ENCODE data around the gene ELMO1. TPM values are rescaled to one million over a fixed set of nuclear protein-coding genes. Genes with fewer than 3 reads are reported as not detected.
A peak's percentile ranks its signal among the peaks of the same experiment; 100 is the strongest.

The ELMO1 gene
- total and polyA plus RNA-seq, 2 experiments from 2014 or later, result 6.5 to 24.9 TPM

DNA sequence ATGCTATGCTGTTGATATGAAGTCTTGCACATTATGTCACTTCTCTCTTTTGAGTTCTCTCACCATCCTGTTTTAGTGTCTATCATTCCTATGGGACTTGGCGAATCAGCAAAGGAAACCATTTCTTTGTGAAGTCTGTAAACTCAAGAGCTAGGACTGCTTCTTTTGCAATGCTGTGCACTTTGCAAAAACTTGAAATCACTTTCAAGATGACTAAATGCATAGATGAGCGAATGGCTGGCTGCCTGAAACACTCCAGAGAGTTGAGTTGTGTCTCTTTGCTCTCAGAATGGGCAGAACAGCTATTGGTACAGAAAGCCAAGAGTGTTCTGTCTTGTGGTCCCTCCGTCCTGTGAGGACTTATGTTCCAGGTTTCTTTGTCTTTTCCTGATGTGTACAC is 18.3 kb upstream of the ELMO1 start:
- ATAC-seq, result no peak
- H3K36me3 ChIP-seq (ENCODE audit: insufficient read depth), result no peaks in the 10 kb centered on the region
- no peaks in the 10 kb centered on the region for H3K27me3 Mint-ChIP-seq (ENCODE audit: insufficient read depth, low read depth, poor library complexity)

More for the DNA sequence above, 18.3 kb upstream of the ELMO1 start:
- no peaks in the 10 kb centered on the region for H3K27me3 ChIP-seq (ENCODE audit: insufficient read depth)
- no peaks in the 10 kb centered on the region for H3K4me1 ChIP-seq (ENCODE audit: insufficient read depth)
- H3K27ac Mint-ChIP-seq, result no peak overlapping the region
- no peaks in the 10 kb centered on the region for H3K79me2 ChIP-seq (replicated peaks; ENCODE audit: insufficient read depth)
- H3K36me3 Mint-ChIP-seq (ENCODE audit: low read depth), result no peaks in the 10 kb centered on the region
- no peak overlapping the region for H3K4me3 ChIP-seq
- no peak for TF ChIP-seq EZH2phosphoT487 (IDR thresholded peaks at IDR 0.05; ENCODE audit: unreplicated experiment)
- TF ChIP-seq ZNF331 (CRISPR knock-in tag; IDR thresholded peaks at IDR 0.05; ENCODE audit: low read depth), result no peak
- TF ChIP-seq, protein P1, sequence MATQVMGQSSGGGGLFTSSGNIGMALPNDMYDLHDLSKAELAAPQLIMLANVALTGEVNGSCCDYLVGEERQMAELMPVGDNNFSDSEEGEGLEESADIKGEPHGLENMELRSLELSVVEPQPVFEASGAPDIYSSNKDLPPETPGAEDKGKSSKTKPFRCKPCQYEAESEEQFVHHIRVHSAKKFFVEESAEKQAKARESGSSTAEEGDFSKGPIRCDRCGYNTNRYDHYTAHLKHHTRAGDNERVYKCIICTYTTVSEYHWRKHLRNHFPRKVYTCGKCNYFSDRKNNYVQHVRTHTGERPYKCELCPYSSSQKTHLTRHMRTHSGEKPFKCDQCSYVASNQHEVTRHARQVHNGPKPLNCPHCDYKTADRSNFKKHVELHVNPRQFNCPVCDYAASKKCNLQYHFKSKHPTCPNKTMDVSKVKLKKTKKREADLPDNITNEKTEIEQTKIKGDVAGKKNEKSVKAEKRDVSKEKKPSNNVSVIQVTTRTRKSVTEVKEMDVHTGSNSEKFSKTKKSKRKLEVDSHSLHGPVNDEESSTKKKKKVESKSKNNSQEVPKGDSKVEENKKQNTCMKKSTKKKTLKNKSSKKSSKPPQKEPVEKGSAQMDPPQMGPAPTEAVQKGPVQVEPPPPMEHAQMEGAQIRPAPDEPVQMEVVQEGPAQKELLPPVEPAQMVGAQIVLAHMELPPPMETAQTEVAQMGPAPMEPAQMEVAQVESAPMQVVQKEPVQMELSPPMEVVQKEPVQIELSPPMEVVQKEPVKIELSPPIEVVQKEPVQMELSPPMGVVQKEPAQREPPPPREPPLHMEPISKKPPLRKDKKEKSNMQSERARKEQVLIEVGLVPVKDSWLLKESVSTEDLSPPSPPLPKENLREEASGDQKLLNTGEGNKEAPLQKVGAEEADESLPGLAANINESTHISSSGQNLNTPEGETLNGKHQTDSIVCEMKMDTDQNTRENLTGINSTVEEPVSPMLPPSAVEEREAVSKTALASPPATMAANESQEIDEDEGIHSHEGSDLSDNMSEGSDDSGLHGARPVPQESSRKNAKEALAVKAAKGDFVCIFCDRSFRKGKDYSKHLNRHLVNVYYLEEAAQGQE (IDR thresholded peaks at IDR 0.05; ENCODE audit: unreplicated experiment), result no peak
- no peak for TF ChIP-seq ZNF114 (CRISPR knock-in tag; IDR thresholded peaks at IDR 0.05)
- TF ChIP-seq JUNB (IDR thresholded peaks at IDR 0.05; ENCODE audit: unreplicated experiment), result no peak
- TF ChIP-seq, protein P2, sequence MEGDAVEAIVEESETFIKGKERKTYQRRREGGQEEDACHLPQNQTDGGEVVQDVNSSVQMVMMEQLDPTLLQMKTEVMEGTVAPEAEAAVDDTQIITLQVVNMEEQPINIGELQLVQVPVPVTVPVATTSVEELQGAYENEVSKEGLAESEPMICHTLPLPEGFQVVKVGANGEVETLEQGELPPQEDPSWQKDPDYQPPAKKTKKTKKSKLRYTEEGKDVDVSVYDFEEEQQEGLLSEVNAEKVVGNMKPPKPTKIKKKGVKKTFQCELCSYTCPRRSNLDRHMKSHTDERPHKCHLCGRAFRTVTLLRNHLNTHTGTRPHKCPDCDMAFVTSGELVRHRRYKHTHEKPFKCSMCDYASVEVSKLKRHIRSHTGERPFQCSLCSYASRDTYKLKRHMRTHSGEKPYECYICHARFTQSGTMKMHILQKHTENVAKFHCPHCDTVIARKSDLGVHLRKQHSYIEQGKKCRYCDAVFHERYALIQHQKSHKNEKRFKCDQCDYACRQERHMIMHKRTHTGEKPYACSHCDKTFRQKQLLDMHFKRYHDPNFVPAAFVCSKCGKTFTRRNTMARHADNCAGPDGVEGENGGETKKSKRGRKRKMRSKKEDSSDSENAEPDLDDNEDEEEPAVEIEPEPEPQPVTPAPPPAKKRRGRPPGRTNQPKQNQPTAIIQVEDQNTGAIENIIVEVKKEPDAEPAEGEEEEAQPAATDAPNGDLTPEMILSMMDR (conservative IDR thresholded peaks at IDR 0.05; ENCODE audit: low read depth in 2 of 2), result no peak
- TF ChIP-seq STAT1 (IDR thresholded peaks at IDR 0.05; ENCODE audit: unreplicated experiment), result no peak
- no peak for TF ChIP-seq POLR2AphosphoS5 (IDR thresholded peaks at IDR 0.05; ENCODE audit: low read depth)
- no peak for TF ChIP-seq EZH2 (IDR thresholded peaks at IDR 0.05; ENCODE audit: low read depth, unreplicated experiment)
- TF ChIP-seq, protein P3, sequence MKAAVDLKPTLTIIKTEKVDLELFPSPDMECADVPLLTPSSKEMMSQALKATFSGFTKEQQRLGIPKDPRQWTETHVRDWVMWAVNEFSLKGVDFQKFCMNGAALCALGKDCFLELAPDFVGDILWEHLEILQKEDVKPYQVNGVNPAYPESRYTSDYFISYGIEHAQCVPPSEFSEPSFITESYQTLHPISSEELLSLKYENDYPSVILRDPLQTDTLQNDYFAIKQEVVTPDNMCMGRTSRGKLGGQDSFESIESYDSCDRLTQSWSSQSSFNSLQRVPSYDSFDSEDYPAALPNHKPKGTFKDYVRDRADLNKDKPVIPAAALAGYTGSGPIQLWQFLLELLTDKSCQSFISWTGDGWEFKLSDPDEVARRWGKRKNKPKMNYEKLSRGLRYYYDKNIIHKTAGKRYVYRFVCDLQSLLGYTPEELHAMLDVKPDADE (IDR thresholded peaks at IDR 0.05), result no peak
- no peaks in the 10 kb centered on the region for H3K4me1 Mint-ChIP-seq
- no peak for DNase-seq (ENCODE audit: low spot score)
- no peak overlapping the region for H3K27ac ChIP-seq (ENCODE audit: low read depth)
- H2AFZ ChIP-seq, result peak overlapping the region; percentile 59; the same call in 1 of the 2 replicates
- no peaks in the 10 kb centered on the region for H3F3A ChIP-seq (replicated peaks; ENCODE audit: low read depth)
- no peaks in the 10 kb centered on the region for H3K9me3 Mint-ChIP-seq
- H3K4me2 ChIP-seq, result no peak overlapping the region
- no peaks in the 10 kb centered on the region for H4K20me1 ChIP-seq (replicated peaks; ENCODE audit: insufficient read depth)
- H3K9me2 ChIP-seq (ENCODE audit: insufficient read depth), result 0 out of 2 replicates have a peak, but pooled peaks cover 8% of the 10 kb centered on the region
- H3K4me3 Mint-ChIP-seq, result no peak overlapping the region

All from GM23338 (cell line).